Activated CD8-positive, alpha-beta memory T cell treated with anti-CD3 and anti-CD28 coated beads, Interleukin-2, amount 50 U/mL, for 24 hours (primary cell): Measurements from ENCODE around the gene PDE3A.

ENCODE experiments used
- DNase-seq: peaks from one replicate; pipeline ENCODE4 v3.0.0-alpha.2; 2020; ENCODE audit errors: extremely low read depth

The PDE3A gene

DNA sequence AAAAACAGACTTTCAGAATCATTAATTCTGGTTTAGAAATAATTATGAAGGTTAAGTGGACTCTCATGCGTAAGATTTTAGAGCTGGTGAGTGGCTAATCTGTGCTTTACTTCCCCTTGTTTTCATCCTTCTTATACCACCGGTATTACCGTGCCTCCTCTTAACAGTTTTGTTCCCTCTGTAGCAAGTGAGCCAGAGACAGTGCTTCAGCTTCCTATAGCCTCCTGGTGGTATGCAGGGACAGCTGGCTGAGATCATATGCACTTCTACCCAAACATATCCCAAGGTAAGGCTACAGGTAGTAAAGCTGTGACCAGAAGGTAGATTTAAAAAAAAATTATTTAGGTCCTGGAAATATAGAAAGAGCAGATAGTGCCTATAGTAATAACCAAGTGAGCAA, 55.2 kb downstream of the PDE3A start:
- no peak for DNase-seq

DNA sequence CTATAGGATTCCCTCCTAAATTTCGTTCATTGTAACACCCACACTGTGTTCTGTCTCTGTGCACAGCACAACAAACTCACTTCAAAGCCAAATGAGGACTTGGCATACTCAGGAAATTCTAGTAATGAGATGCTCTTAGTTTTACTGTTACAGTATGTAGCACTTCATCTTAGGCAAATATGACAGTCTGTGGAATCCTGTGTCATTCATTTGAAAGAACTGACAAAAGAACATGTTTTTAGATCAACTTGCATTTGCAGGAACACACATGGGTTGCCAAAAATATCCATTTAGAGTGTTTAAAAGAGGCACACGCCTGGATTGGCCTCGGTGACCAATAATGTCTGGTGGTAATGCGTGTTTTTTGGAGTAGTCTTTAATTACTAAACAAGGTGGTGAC, 56.5 kb downstream of the PDE3A start:
- DNase-seq = no peak

DNA sequence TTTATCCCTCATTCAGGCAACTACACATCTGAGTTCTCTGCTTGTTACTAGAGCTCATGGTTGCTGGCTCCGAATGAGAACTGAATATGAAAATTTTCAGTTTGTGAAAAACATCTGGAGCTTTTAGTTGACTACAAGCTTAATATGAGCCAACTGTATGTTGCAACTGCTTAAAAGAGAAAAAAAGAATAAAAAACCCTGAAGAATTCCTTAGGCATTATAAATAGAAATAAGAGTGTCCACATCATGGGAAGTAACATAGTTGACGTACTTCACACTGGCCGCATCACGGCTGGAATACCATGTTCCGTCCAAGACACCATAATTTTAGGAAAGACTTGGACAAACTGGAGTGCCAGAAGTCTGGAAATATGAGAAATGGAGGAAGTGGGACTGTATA, 57.9 kb downstream of the PDE3A start:
- DNase-seq = no peak

DNA sequence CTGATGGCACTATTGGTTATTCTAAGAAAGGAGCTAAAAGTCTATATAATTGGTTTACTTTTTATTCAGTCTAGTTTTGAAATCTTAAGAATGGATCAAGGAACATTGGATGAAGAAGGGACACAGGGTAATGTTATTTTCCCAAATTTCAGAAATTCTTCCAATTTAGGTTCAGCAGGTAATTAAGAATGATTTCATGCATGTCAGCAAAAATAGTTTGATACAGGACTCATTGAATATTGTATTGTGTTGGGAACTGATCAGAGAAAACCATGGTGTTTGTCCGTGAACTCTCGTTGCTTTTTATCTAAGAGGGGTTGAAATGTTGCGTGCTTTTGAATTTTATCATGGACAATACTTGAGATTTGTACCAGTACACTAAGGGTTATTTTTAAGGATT, 58.6 kb downstream of the PDE3A start:
- DNase-seq = no peak

DNA sequence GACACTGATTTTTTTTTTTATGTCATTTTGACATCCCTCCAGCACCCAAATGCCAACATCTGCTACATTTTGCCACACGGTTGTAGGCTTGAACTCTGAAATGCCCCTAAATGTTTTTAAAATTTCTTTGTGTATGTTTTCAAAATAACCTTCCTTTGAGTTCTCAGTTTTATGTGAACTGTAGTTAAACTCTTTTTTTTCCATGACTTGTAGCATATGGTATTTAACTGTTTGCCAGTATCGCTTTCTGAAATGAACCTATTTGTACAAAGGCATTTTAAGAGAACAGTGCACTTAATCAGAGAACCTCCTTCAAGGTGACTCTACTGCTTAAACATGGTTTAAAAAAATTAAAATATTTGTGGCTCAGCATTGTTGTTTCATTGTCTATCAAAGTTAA, 61.5 kb downstream of the PDE3A start:
- no peak for DNase-seq

DNA sequence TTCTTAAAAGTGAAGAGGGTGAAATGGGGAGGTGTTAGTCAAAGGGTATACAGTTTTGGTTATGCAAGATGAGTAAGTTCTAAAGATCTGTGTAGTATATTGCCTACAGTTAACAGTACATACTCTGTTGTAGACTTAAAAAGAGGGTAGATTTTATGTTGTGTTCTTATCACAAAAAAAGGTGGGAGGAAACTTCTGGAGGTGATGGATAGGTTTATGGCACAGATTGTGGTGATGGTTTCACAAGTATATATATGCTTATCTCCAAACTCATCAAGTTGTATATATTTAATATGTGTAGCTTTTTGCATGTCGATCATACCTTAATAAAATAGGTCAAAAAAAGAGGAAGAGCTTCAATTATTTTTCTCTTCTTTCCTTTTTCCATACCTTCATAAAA, 64.0 kb downstream of the PDE3A start:
- no peak for DNase-seq

DNA sequence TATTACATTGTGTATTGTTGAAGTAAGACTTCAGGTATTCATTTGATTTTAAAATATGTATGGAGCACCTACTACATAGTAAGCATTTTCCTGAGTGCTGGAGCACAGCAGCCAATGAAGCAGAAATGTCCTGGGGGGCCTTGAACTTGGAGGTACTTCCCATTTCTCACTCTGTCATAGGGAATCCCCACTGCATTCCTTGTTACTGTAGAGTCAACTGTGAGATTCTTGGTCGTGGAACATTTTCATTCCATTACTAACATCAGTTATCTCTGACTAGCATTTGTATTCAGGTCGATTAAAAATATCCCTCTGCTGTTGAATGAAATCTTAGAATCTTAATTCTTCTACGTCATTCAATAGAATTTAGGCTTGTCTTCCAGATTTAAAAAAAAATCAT, 66.7 kb downstream of the PDE3A start:
- DNase-seq = no peak

DNA sequence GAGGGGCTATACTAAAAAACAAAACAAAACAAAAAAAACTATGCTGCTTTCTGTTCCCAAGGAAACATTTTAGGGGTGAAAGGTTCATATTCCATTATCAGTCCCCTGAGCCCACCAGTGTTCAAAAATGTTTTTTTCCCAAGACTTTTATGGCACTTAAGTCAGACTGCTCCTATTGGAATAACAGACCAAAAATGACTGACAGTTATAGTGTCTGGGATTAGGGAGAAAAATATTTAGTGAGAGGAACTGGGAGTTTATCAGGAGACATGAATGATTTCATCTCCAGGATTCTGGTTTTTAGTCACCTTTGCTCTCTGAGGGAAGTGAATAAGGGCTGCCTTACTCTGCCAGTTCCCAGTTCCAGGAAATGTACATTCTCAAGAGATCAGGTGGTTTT, 68.0 kb downstream of the PDE3A start:
- DNase-seq = no peak

DNA sequence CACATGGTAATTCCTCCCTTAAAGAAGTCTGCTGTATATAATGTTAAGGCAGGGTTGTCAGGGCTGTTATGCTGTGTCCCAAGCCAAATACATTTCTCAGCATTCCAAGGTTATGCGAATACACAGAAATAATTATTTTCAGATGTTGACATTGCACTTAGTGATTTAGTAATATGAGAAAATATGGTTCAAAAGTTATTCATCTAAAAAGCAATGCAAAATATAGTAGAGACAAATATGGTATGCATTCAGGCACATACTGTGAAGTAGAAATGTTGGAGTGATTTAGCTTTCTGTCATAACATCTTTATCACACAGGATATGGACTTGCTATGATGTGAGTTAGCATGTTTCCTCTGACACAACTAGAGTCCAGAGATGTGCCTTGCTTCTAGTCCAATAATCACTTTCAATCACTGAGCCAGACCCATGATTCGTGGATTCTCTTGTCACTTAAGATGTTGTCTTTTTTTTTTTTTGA, 70.0 kb downstream of the PDE3A start:
- DNase-seq = no peak

DNA sequence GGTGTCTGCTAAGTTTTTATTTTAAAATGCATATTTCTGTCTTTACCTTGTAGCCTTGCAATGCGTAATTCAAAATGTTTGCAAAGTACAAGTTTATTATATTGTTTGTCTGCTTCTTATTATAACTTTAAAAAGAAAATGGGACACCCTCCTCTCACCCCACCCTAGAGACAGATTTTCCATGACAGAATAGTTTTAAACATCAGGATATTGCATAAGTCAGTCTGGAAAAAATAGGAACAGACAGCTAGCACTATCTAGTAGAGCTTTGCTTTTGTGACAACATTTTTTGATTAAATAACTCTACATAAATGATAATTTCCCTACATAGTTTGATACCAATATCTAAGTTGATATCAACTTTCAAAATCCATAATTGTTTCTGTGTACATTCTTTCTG, 71.3 kb downstream of the PDE3A start:
- DNase-seq = no peak

DNA sequence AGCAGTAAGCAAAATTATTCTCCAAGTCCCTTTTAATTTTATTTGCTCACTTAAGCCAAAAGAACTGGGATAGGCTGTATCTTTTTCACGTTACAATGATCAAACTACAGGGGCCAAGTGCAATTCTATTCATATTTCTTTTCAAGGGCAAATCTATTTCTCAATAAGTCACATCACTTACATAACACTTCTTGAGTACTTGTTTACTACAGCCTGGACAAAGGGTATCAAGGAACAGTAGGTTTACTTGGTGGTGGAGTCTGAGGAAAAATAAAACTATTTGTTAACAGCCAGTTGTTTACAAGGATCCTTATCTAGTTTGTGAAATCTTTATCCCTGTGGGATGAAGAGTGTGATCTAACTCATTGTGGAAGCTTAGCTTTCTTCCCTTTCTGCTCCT, 72.1 kb downstream of the PDE3A start:
- DNase-seq = no peak

DNA sequence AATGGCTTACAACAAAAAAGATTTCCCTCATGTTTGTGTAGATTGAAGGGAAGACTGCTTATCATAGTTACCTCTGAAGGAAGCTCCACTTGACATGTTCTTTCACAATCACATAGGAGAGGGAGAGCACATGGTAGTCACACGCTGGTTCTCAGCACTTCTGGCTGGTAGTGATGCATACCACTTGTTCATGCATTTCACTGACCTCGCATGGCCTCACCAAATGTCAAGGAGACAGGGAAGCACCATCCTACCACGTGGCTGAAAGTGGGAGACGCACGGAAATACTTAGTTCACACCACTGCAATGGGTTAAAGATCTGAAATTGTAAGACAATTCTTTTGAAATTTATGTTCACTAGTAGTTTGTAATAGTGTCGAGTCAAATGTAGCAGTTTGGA, 74.0 kb downstream of the PDE3A start:
- no peak for DNase-seq

DNA sequence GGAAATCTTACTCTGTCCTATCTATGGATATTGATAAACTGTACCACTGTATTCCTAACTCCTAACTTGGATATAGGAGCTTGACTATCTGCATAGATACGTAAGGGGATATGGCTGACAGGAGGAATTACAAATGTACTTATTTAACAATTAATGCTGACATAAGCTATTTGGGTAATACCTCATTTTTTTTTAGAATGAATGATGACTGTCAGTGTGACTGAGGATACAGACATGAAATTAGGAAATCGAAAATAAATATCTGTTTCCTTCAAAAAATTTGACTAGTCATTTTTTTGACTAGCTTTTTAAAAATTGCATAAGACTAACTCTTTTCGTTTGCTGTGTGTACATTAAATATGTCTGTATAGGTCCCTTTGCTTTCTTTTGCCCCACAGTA, 74.9 kb downstream of the PDE3A start:
- no peak for DNase-seq

DNA sequence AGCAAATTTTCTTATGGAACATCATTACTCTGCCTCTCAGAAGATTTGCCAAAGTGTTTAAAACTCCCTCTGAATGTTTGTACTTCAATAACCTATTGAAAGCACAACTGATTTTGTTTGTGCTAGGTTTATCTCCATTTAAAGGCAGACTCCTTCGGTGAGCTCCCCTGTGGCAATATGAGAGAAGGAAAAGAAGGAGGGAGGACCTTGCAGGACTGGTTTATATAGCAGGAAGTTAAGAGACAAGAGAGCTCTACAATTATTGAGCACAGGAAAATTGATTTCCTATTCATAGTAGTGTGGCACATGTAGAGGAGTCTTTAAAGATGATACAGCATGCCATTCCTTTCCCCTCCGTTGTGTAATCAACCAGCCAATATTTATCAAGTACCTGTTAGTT, 75.5 kb downstream of the PDE3A start:
- no peak for DNase-seq

DNA sequence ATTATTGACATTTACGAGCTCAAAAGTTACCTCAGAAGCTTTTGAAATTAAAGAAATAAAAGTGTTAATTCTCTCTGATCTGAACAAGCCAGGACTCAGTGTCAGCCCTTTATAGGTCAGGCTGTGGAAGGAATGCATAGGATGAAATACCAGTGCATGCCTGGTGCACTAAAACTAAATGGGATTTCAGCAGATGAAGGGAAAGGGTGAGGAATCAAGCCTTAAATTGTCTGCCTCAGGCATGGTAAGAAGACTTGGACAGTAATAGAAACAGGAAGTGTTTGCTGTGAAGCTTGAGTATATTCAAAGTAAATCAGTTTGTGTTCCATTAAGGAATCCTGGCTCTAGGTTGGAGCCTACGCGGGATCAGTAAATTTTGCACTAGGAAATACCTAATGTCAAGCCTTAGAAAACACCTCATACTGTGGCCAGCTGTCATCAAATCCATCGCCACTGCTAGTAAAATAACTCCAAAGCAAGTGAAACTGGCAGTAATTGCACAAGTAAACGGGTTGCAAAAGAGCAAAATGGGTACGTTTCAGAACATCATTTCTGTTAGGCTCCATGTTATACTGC, 76.3 kb downstream of the PDE3A start:
- no peak for DNase-seq

DNA sequence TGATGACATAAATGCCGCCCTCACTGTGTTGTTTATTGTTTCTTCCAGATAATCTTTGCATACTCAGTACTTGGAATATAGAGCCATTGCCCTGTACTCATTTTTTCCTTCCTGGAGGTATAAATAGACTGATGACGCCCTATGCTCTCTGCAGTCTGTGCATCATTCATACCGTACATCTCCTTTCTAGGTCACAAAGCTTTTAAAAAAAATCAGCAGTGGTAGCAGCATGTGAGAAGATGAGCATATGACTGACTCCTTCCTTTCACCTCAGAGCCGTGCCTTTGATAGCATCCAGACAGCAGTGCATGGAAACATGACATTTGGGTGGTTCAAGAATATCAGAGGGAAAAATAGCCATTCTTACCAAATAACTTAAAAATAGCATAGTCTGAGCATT, 77.3 kb downstream of the PDE3A start:
- no peak for DNase-seq

DNA sequence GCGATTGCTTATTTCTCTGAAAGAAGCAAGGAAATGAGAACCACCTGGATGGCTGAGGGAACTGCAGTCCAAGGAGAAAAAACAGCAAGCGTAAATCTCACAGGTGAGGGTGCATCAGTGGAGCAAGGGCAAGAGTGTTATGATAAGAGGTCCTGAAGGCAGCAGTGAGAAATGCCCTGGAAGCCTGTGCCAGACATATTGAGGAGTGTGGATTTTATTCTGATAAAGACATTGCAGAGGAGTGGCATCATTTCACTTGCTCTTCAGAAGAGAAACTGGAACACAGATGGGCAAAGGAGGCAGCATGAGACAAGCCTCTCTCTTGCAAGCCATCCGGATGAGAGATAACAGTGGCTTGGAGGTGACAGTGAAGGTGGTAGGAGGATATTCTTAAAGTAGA, 78.5 kb downstream of the PDE3A start:
- no peak for DNase-seq

DNA sequence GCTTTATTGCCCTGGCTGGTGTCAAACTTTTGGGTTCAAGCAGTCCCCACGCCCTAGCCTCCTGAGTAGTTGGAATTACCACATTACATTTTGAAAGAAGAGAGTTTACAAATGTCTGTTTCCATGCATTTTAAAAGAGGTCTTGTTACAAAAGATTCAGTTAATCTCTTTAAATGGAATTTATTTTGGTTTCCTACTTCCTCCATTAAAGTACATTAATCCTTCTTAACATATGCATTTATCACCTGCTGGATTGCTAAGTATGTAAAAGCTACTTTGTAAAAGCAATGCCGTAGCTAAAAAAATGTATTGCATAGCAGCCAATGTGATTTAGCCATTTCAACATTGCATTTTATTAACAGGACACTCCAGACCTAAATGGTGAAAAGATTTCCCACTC, 80.4 kb downstream of the PDE3A start:
- DNase-seq = no peak

DNA sequence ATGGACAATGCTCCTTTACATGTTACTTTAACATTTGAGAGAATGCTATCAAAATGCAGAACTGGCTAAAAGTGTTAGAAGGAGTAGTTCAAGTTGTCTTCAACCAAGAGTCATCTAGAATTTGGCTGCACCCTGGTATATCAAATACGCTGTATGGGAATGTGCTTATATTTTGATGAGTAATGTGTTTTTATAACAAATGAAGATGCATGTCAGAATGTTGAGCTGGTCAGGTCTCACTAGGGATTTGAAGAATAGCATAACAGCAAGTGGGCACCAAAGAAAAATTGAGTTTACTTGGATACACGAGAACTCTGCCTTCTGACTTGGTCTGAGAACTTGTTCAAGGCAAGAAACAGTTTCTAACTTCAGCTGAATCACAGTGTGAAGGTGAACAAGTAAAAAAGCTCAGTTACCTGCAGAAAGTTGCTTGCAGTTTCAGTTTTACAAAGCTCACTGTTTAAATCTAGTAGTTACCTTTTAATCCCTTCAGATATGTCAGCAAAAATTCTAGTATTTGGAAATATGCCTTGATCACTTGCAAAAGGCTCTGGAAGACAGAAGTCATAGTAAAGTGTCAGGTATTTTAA, 82.3 kb downstream of the PDE3A start:
- no peak for DNase-seq

DNA sequence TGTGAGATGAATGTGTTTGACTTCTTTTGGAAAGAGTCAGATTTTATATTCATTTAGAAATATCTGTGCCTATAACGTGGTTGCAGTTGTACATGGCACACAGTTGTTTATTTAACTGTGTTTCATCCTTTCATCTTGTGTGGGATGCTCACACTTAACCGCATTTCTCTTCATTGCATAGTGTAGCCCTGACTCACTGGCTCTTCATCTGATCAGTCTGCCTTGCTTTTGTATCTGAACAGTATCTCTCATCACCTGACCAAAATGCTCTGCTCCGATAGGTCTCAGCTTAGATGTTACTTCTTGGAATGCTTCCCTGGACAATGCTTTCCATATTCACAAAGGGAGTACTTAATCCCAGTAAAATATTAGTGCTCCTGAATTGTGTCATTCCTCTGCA, 83.4 kb downstream of the PDE3A start:
- DNase-seq = no peak

DNA sequence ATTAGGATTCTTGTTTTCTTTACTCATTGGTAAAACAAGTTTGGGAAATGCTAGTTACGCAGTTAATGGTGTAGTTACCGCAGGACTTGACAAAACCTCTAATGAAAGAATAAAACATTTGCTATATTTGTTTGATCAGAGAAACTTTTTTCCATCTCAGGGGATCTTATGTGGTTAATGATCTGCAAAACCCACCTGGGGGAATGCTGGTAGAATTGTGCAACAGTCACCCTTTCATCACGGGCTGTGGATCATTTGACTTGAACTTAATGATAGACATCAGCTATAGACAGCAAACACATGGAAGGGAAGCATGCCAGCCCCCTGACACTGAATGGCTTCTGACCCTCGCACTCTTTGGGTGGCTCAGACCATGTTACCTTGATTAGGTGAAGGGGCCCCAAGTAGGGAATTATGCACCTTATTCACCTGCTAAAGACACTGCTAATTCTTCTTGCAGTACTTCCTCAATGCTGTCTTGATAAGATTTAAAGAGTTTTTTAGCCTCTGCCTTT, 84.2 kb downstream of the PDE3A start:
- DNase-seq = no peak

DNA sequence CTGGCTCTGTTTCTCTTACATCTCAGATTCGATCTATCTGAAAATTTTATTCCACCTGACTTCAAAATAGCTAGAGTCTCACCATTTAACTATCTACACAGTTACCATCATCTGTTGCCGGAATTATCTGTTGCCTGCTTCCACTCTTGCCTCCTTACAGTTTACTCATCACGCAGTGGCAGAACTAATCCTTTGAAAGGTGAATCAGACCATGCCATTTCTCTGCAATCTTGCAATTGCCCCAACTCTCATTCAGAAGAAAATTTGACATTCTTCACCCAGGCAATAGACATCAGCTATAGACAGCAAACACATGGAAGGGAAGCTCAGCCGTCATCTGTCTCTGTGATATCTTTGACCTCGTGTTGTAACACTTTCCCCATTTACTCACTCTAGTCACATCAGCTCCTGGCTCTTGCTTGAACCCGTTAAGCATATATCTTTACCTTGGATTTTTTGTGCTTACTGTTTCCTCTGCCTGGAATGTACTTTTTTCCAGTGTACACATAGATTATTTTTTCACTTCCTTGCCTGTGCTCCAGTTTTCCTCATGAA, 85.5 kb downstream of the PDE3A start:
- DNase-seq = no peak

DNA sequence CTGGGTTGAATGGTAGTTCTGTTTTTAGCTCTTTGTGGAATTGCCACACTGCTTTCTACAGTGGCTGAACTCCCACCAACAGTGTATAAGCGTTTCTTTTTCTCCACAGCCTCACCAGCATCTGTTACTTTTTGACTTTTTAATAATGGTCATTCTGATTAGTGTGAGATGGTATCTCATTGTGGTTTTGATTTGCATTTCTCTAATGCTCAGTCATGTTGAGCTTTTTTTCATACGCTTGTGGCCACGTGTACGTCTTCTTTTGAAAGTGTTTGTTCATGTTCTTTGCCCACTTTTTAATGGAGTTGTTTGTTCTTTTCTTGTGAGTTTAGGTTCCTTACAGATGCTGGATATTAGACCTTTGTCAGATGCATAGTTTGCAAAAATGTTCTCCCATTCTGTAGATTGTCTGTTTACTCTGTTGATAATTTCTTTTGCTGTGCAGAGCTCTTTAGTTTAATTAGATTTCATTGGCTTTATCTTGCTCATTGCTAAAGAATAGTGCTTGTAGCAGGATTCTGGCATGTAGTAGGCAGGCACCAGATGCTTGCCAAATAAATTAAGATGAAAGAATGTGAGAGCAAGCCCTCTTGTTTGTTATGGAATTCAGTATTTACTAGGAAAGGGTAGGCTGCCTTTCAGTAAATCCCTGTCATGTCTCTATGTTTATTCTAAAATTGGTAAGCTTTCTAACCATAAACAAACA, 86.8 kb downstream of the PDE3A start:
- DNase-seq = no peak
